ENCODE results near the gene KCNMA1. TPM values are rescaled to one million over a fixed set of nuclear protein-coding genes. Genes with fewer than 3 reads are reported as not detected.
A peak's percentile ranks its signal among the peaks of the same experiment; 100 is the strongest.

Gene KCNMA1
- total RNA-seq, 1 experiment from 2014 or later, result 143 TPM

- intact Hi-C loops (cut with micrococcal nuclease), result no loop called here
- Histone ChIP-seq H3K4me3 (ENCODE audit: low read length) (no peak overlapping the region), H3K9me3 (ENCODE audit: low read length) (no peaks in the 10 kb centered on the region), H3K27ac (ENCODE audit: low read length) (no peak overlapping the region), H3K27me3 (ENCODE audit: low read length) (no peaks in the 10 kb centered on the region), H3K36me3 (ENCODE audit: low read depth, low read length) (no peaks in the 10 kb centered on the region), H2AFZ (ENCODE audit: low read length) (no peak overlapping the region), H3K9ac (ENCODE audit: low read length) (no peak overlapping the region), H3K9me2 (replicated peaks; ENCODE audit: low read length) (no peaks in the 10 kb centered on the region), H3K4me1 (ENCODE audit: insufficient read depth, low read length) (peaks cover 40% of the 10 kb centered on the region), H3K79me2 (ENCODE audit: low read length) (peaks cover 56% of the 10 kb centered on the region), H3K4me2 (ENCODE audit: low read length) (peak overlapping the region; percentile 4; the same call in 1 of the 2 replicates), H4K20me1 (ENCODE audit: low read length) (no peaks in the 10 kb centered on the region), H3F3A (ENCODE audit: low read length, unreplicated experiment) (peaks cover 17% of the 10 kb centered on the region)
- BruUV-seq (replicated peaks), result no TSS peak
- CTCF ChIA-PET, result no interaction called here
- POLR2A ChIA-PET (ENCODE audit: unreplicated experiment), result no interaction called here
- ATAC-seq, result no peak
- DNase-seq, result no peak
- TF ChIP-seq CTCF (conservative IDR thresholded peaks at IDR 0.05; ENCODE audit: low read depth, low read length), result no peak
- no peak for TF ChIP-seq EZH2 (IDR thresholded peaks at IDR 0.05; ENCODE audit: low read length, unreplicated experiment)
- no peak for TF ChIP-seq EZH2phosphoT487 (IDR thresholded peaks at IDR 0.05; ENCODE audit: borderline replicate concordance, low read length)
Observed at GRCh38 chr10:77518910-77519274, 118.7 kb downstream of the KCNMA1 start.

GRCh38 chr10:77518241-77518909, 119.2 kb downstream of the KCNMA1 start:
- intact Hi-C loops (cut with micrococcal nuclease), result no loop called here
- ATAC-seq (peak; percentile 1; the same call in 1 of the 2 replicates), DNase-seq (peak; percentile 71)
- H4K20me1 ChIP-seq (ENCODE audit: low read length), result no peaks in the 10 kb centered on the region
- POLR2A ChIA-PET (ENCODE audit: unreplicated experiment), result no interaction called here
- no peak for TF ChIP-seq CTCF (conservative IDR thresholded peaks at IDR 0.05; ENCODE audit: low read depth, low read length)
- no peak for TF ChIP-seq EZH2phosphoT487 (IDR thresholded peaks at IDR 0.05; ENCODE audit: borderline replicate concordance, low read length)
- TF ChIP-seq EZH2 (IDR thresholded peaks at IDR 0.05; ENCODE audit: low read length, unreplicated experiment), result no peak
- no peaks in the 10 kb centered on the region for H3K9me2 ChIP-seq (replicated peaks; ENCODE audit: low read length)
- no peaks in the 10 kb centered on the region for H3K36me3 ChIP-seq (ENCODE audit: low read depth, low read length)
- peaks cover 44% of the 10 kb centered on the region for H3K4me1 ChIP-seq (ENCODE audit: insufficient read depth, low read length)
- no peak overlapping the region for H3K9ac ChIP-seq (ENCODE audit: low read length)
- peaks cover 19% of the 10 kb centered on the region for H3F3A ChIP-seq (ENCODE audit: low read length, unreplicated experiment)
- H3K4me3 ChIP-seq (ENCODE audit: low read length), result no peak overlapping the region
- H3K27me3 ChIP-seq (ENCODE audit: low read length), result no peaks in the 10 kb centered on the region
- H3K4me2 ChIP-seq (ENCODE audit: low read length), result peak overlapping the region; percentile 4; the same call in 1 of the 2 replicates
- BruUV-seq (replicated peaks), result no TSS peak
- no peak overlapping the region for H2AFZ ChIP-seq (ENCODE audit: low read length)
- H3K9me3 ChIP-seq (ENCODE audit: low read length), result no peaks in the 10 kb centered on the region
- no peak overlapping the region for H3K27ac ChIP-seq (ENCODE audit: low read length)
- H3K79me2 ChIP-seq (ENCODE audit: low read length), result peaks cover 57% of the 10 kb centered on the region
- CTCF ChIA-PET, result no interaction called here

- Histone ChIP-seq H3K36me3 (ENCODE audit: low read depth, low read length) (no peaks in the 10 kb centered on the region), H3K4me2 (ENCODE audit: low read length) (no peak overlapping the region), H3F3A (ENCODE audit: low read length, unreplicated experiment) (peaks cover 23% of the 10 kb centered on the region), H3K9ac (ENCODE audit: low read length) (no peak overlapping the region), H3K27ac (ENCODE audit: low read length) (no peak overlapping the region), H2AFZ (ENCODE audit: low read length) (no peak overlapping the region), H3K27me3 (ENCODE audit: low read length) (no peaks in the 10 kb centered on the region), H3K4me3 (ENCODE audit: low read length) (no peak overlapping the region), H3K9me2 (replicated peaks; ENCODE audit: low read length) (no peaks in the 10 kb centered on the region), H4K20me1 (ENCODE audit: low read length) (no peaks in the 10 kb centered on the region), H3K9me3 (ENCODE audit: low read length) (no peaks in the 10 kb centered on the region), H3K4me1 (ENCODE audit: insufficient read depth, low read length) (peaks cover 62% of the 10 kb centered on the region), H3K79me2 (ENCODE audit: low read length) (peaks cover 75% of the 10 kb centered on the region)
- no TSS peak for BruUV-seq (replicated peaks)
- TF ChIP-seq CTCF (conservative IDR thresholded peaks at IDR 0.05; ENCODE audit: low read depth, low read length), result no peak
- no peak for TF ChIP-seq EZH2 (IDR thresholded peaks at IDR 0.05; ENCODE audit: low read length, unreplicated experiment)
- CTCF ChIA-PET, result no interaction called here
- no peak for DNase-seq
- intact Hi-C loops (cut with micrococcal nuclease), result no loop called here
- ATAC-seq, result no peak
- POLR2A ChIA-PET (ENCODE audit: unreplicated experiment), result no interaction called here
Observed at GRCh38 chr10:77516575-77516974, 121.0 kb downstream of the KCNMA1 start.

All from PC-3 (cell line).